Activated B cell treated with CpG ODN at 0.5 μM for 24 hours (primary cell): ENCODE data around the gene PTGIR. TPM values are rescaled to one million over a fixed set of nuclear protein-coding genes. Genes with fewer than 3 reads are reported as not detected.

ENCODE experiments used
- ATAC-seq: fragments of 200-7000 bp; cut with Tn5 transposase; one replicate; pipeline ENCODE4 v1.10.0; 2021; ENCODE audit warnings: low read depth, mild to moderate bottlenecking, moderate library complexity
- CTCF ChIA-PET: fragments of 350-600 bp; sonication (Branson Sonifier 250); formaldehyde crosslinking; loops from one replicate; lab custom pipeline; 2021; ENCODE audit warnings: antibody characterized with exemption; lab: Charles Lee
- POLR2A ChIA-PET: fragments of 350-600 bp; sonication (Branson Sonifier 250); formaldehyde crosslinking; loops from one replicate; lab custom pipeline; 2021; ENCODE audit warnings: antibody characterized with exemption; lab: Charles Lee
- DNase-seq: peaks from one replicate; pipeline ENCODE4 v3.0.0; 2022
- H3K27ac Mint-ChIP-seq: one replicate; pipeline ENCODE4 v1.8.0; 2020; ENCODE audit warnings: mixed read lengths
- H3K27me3 Mint-ChIP-seq: one replicate; pipeline ENCODE4 v1.8.0; 2021; ENCODE audit warnings: mixed read lengths
- H3K36me3 Mint-ChIP-seq: one replicate; pipeline ENCODE4 v1.8.0; 2021; ENCODE audit warnings: low read depth, mixed read lengths
- H3K4me1 Mint-ChIP-seq: one replicate; pipeline ENCODE4 v1.8.0; 2021; ENCODE audit warnings: mixed read lengths
- H3K4me3 Mint-ChIP-seq: one replicate; pipeline ENCODE4 v1.8.0; 2020; ENCODE audit warnings: mild to moderate bottlenecking, mixed read lengths
- H3K9me3 Mint-ChIP-seq: one replicate; pipeline ENCODE4 v1.8.0; 2020; ENCODE audit warnings: mixed read lengths
- intact Hi-C: fragments of 100-400 bp; cut with micrococcal nuclease; formaldehyde crosslinking; loops from one replicate; pipeline ENCODE4 v1.15.1; 2024
- total RNA-seq: library from RNA; stranded (reverse); gene quantifications from 2 replicates; pipeline ENCODE4 v1.2.3, GENCODE V29; 2022
- TF ChIP-seq, protein P1 (sequence below): fragments of 200-600 bp; IDR thresholded peaks from one replicate; pipeline ENCODE4 v1.8.0; 2022; ENCODE audit warnings: antibody characterized with exemption, mild to moderate bottlenecking

Gene PTGIR
- total RNA-seq, 1 donor from 2014 or later = 17.8 TPM

DNA sequence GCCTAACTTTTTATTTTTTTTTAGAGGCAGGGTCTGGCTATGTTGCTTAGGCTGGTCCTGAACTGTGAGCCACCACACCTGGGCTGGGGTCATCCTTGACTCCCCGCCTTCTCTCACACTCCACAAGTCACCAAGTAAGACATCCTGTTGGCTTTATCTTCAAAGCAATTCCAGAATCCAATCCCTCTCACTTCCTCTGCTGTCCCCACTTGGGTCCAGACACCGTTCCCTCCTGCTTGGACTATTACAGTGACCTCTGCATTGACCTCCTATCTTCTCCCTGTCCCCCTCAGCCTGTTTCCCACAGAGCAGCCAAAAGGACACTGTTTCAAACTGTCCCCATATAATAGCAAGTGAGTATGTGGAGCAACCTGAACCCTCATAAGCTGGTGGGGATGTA lies 15.8 kb upstream of the PTGIR start:
- TF ChIP-seq, protein P1, sequence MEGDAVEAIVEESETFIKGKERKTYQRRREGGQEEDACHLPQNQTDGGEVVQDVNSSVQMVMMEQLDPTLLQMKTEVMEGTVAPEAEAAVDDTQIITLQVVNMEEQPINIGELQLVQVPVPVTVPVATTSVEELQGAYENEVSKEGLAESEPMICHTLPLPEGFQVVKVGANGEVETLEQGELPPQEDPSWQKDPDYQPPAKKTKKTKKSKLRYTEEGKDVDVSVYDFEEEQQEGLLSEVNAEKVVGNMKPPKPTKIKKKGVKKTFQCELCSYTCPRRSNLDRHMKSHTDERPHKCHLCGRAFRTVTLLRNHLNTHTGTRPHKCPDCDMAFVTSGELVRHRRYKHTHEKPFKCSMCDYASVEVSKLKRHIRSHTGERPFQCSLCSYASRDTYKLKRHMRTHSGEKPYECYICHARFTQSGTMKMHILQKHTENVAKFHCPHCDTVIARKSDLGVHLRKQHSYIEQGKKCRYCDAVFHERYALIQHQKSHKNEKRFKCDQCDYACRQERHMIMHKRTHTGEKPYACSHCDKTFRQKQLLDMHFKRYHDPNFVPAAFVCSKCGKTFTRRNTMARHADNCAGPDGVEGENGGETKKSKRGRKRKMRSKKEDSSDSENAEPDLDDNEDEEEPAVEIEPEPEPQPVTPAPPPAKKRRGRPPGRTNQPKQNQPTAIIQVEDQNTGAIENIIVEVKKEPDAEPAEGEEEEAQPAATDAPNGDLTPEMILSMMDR = no peak
- CTCF ChIA-PET = no interaction called here
- no peak for ATAC-seq
- no peak for DNase-seq
- Mint-ChIP-seq H3K27ac (no peak overlapping the region), H3K4me3 (peak overlapping the region; percentile 4), H3K36me3 (no peaks in the 10 kb centered on the region), H3K4me1 (peaks cover 11% of the 10 kb centered on the region), H3K27me3 (peaks cover 10% of the 10 kb centered on the region), H3K9me3 (peaks cover under 1% of the 10 kb centered on the region)
- POLR2A ChIA-PET = no interaction called here
- intact Hi-C loops = no loop called here

DNA sequence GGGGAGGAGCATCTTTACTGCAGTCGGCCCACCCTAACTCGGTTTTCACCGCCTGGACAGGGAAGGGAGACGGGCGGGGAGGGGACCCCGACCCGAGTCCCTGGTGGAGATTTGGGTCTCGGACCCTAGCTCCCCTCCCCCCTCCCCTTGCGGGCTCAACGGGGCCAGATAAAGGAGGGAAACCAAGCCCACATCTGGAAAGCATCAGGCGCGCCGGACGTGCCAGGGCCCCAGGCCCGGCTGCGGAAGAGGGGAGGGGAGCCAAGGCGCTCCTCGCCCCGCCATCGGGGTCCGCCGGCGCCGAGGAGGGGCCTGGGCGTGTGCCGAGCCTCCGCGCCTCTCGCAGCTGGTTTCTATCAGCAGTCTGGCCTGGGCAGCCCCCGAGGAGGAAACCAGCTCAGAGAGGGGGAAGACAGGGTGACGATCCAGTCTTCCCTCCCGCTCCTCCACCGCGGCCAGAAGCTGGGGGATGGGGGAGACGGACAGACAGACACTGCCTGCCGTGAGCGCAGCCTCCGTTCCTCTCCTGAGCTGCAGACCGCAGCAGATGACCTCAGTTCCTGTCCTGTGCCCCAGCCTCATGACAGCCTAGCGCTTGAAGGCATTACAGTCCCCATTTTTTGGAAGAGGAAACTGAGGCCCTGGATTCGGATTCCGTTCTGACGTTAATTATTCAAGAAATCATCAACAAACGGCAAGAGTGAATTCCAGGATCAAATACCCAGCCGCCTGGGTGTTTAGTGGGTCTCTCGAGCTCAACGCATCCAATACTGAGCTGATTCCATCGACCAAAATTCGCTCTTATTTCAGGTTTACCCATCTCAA lies 14.7 kb upstream of the PTGIR start:
- ATAC-seq (no peak), DNase-seq (no peak)
- no peaks in the 10 kb centered on the region for H3K36me3 Mint-ChIP-seq
- CTCF ChIA-PET = interaction anchor here (0.7 kb wide), 1 partner anchor 20 kb away, joined by 3 read pairs; no protein-coding TSS in a partner anchor
- TF ChIP-seq, protein P1 = no peak
- POLR2A ChIA-PET = interaction anchor here (0.6 kb wide), 1 partner anchor 50 kb away, joined by 6 read pairs; no protein-coding TSS in a partner anchor
- no peaks in the 10 kb centered on the region for H3K9me3 Mint-ChIP-seq
- no peak overlapping the region for H3K4me3 Mint-ChIP-seq
- intact Hi-C loops = no loop called here
- H3K27ac Mint-ChIP-seq = no peak overlapping the region
- H3K4me1 Mint-ChIP-seq = peaks cover 18% of the 10 kb centered on the region
- peaks cover 8% of the 10 kb centered on the region for H3K27me3 Mint-ChIP-seq

DNA sequence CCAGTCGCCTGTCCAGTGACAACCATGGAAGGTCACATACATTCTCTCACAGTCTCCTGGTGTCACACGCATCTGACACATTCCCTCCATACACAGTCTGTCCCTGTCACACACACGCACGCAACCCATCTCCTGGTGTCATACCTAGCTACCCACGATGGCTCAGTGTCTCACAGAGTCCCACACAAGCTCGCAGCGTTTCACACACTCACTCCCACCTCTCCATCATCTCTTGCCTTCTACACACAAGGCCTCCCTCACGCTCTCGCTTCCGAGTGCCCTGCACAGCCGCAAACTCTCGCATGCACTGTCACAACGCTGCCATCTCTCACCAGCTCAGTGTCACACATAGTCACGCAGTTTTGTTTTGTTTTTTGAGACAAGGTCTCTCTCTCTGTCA lies 12.3 kb upstream of the PTGIR start:
- ATAC-seq (no peak), DNase-seq (no peak)
- POLR2A ChIA-PET = interaction anchor here (0.7 to 4.3 kb wide), 4 partner anchors 19 to 43 kb away, joined by 5 to 23 read pairs (median 14); partner anchors contain the start of genes CALM3 and DACT3
- CTCF ChIA-PET = interaction anchor here (0.6 to 2.5 kb wide), 5 partner anchors 20 to 106 kb away, joined by 3 to 16 read pairs (median 7); partner anchors contain the start of gene DACT3
- Mint-ChIP-seq H3K27ac (no peak overlapping the region), H3K27me3 (peaks cover 6% of the 10 kb centered on the region), H3K4me1 (peaks cover 34% of the 10 kb centered on the region), H3K4me3 (no peak overlapping the region), H3K9me3 (no peaks in the 10 kb centered on the region), H3K36me3 (peaks cover 2% of the 10 kb centered on the region)
- intact Hi-C loops = no loop called here
- TF ChIP-seq, protein P1 = no peak

DNA sequence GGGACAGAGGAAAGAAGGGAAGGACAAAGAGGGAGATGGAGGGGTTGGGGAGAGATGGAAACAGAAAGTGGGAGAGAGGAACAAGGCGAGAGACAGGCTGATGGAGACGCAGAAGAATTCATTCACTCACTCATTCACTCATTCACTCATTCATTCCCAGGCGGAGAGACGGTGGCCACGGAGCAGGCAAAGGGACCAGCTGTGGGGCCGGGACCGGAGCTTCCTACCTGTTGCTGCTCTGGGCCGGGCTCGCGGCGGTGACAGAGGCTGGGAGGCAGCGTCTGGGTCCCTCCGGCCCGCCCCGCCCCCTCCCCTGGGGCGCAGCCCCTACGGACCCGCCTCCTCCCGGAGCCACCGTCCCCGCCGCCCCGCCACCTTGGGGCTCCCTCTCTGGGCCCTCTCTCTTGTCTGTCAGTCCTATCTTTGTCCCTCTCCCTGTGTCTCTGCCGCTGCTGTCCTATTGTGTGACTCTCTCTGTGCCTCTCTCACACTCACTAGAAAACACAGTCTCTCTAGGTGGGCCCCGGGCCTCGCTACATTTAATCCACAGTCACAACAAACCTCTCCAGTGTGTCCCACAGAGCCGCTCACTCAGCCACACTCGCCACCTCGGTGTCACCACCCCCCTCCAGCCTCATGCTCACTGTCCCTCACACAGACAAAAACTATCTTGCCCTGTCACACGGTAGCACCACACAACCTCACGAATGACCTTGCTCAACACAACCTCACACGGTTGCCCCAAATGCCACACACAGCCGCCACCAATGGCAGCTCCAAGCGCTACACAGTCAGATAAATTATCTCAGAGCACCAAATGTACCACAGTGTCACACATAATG lies 11.3 kb upstream of the PTGIR start, which contains the start of gene GNG8:
TSS of gene GNG8 (minus strand) at position 283 of the 842 bp plus-strand sequence. CDS start 1,520 bp downstream, outside the sequence.
- peak; percentile 51 for DNase-seq
- peaks cover 4% of the 10 kb centered on the region for H3K27me3 Mint-ChIP-seq
- no peak for ATAC-seq
- CTCF ChIA-PET = interaction anchor here (2.1 to 2.5 kb wide), 3 partner anchors 19 to 26 kb away, joined by 7 to 16 read pairs (median 15); partner anchors contain the start of gene DACT3
- peaks cover 2% of the 10 kb centered on the region for H3K36me3 Mint-ChIP-seq
- TF ChIP-seq, protein P1 = no peak
- H3K9me3 Mint-ChIP-seq = no peaks in the 10 kb centered on the region
- peaks cover 34% of the 10 kb centered on the region for H3K4me1 Mint-ChIP-seq
- peak within 1 kb of the TSS; percentile 81 for H3K4me3 Mint-ChIP-seq
- intact Hi-C loops = no loop called here
- peak within 1 kb of the TSS; percentile 62 for H3K27ac Mint-ChIP-seq
- POLR2A ChIA-PET = interaction anchor here (0.7 to 4.3 kb wide), 7 partner anchors 18 to 1614 kb away, joined by 3 to 23 read pairs (median 7); partner anchors contain the start of genes CALM3, DACT3 and SLC1A5
